ENCODE results near the gene LPIN2. TPM values are rescaled to one million over a fixed set of nuclear protein-coding genes. Genes with fewer than 3 reads are reported as not detected.

Gene LPIN2
- total and polyA plus RNA-seq, 8 donors, result 24.3 to 63.2 (median 29.3) TPM

GRCh38 chr18:3059272-3059671, 46.3 kb upstream of the LPIN2 start:
- intact Hi-C loops (cut with DNase I), result no loop called here
- Histone ChIP-seq H3K9me3 (no peaks in the 10 kb centered on the region), H3K27ac (peak overlapping the region; percentile 2 to 75), H3K4me1 (peaks cover 6 to 45% of the 10 kb centered on the region in 2 donors), H3K27me3 (no peaks in the 10 kb centered on the region), H3K36me3 (no peaks in the 10 kb centered on the region), H3K4me3 (no peak overlapping the region)
- DNase-seq (no peak), ATAC-seq (no peak)
- no peak for TF ChIP-seq CTCF (IDR thresholded peaks at IDR 0.05)

GRCh38 chr18:3058328-3059191, 45.6 kb upstream of the LPIN2 start:
- H3K27me3 ChIP-seq, result no peaks in the 10 kb centered on the region
- H3K36me3 ChIP-seq, result no peaks in the 10 kb centered on the region
- no peak for TF ChIP-seq CTCF (IDR thresholded peaks at IDR 0.05)
- no peak for DNase-seq
- peaks cover 6 to 45% of the 10 kb centered on the region in 2 donors for H3K4me1 ChIP-seq
- no peaks in the 10 kb centered on the region for H3K9me3 ChIP-seq
- no peak overlapping the region for H3K4me3 ChIP-seq
- no peak for ATAC-seq
- intact Hi-C loops (cut with DNase I), result no loop called here
- peak overlapping the region; percentile 2 to 75 for H3K27ac ChIP-seq

- no peak overlapping the region for H3K4me3 ChIP-seq
- H3K4me1 ChIP-seq, result peaks cover 6 to 41% of the 10 kb centered on the region in 2 donors
- no peaks in the 10 kb centered on the region for H3K9me3 ChIP-seq
- peak overlapping the region in 1 of 2 donors; percentile 75 for H3K27ac ChIP-seq
- H3K36me3 ChIP-seq, result no peaks in the 10 kb centered on the region
- no peak for DNase-seq
- no peaks in the 10 kb centered on the region for H3K27me3 ChIP-seq
- no peak for ATAC-seq
- no peak for TF ChIP-seq CTCF (IDR thresholded peaks at IDR 0.05)
- intact Hi-C loops (cut with DNase I), result no loop called here
Measured at GRCh38 chr18:3057526-3057925, 44.6 kb upstream of the LPIN2 start.

GRCh38 chr18:3056311-3056710, 43.4 kb upstream of the LPIN2 start:
- Histone ChIP-seq H3K4me1 (peaks cover 6 to 45% of the 10 kb centered on the region in 2 donors), H3K4me3 (no peak overlapping the region), H3K27ac (no peak overlapping the region), H3K9me3 (no peaks in the 10 kb centered on the region), H3K27me3 (no peaks in the 10 kb centered on the region), H3K36me3 (no peaks in the 10 kb centered on the region)
- no peak for ATAC-seq
- DNase-seq, result no peak
- TF ChIP-seq CTCF (IDR thresholded peaks at IDR 0.05), result no peak
- intact Hi-C loops (cut with DNase I), result no loop called here

- no peaks in the 10 kb centered on the region for H3K9me3 ChIP-seq
- no peaks in the 10 kb centered on the region for H3K36me3 ChIP-seq
- intact Hi-C loops (cut with DNase I), result no loop called here
- H3K4me1 ChIP-seq, result peaks cover 6 to 43% of the 10 kb centered on the region in 2 donors
- no peaks in the 10 kb centered on the region for H3K27me3 ChIP-seq
- no peak overlapping the region for H3K4me3 ChIP-seq
- no peak for DNase-seq
- no peak for TF ChIP-seq CTCF (IDR thresholded peaks at IDR 0.05)
- H3K27ac ChIP-seq, result no peak overlapping the region
- no peak for ATAC-seq
Measured at GRCh38 chr18:3055816-3056215, 42.9 kb upstream of the LPIN2 start.
